ENCODE results near the gene PRPF38B. TPM values are rescaled to one million over a fixed set of nuclear protein-coding genes. Genes with fewer than 3 reads are reported as not detected.
"Not testable (repeated sequence)": the region's sequence is repeated elsewhere in the genome, so short reads cannot be mapped to it uniquely, and the experiment has no call there.

Gene PRPF38B
- total RNA-seq, 1 donor from 2014 or later = 21.1 TPM

- no peak for TF ChIP-seq CTCF (IDR thresholded peaks at IDR 0.05; ENCODE audit: insufficient read depth, low read length, poor library complexity, severe bottlenecking)
- Histone ChIP-seq H3K27me3 (ENCODE audit: control insufficient read depth, insufficient read depth, low read length) (no peaks in the 10 kb centered on the region), H3K36me3 (ENCODE audit: control insufficient read depth, insufficient read depth, low read length) (no peaks in the 10 kb centered on the region), H3K4me3 (ENCODE audit: low read depth, low read length) (no peak overlapping the region)
- DNase-seq (ENCODE audit: low read depth) = no peak
These were observed 21.9 kb upstream of the PRPF38B start for GRCh38 chr1:108670131-108670773.

GRCh38 chr1:108671143-108671542 lies 21.0 kb upstream of the PRPF38B start:
- Histone ChIP-seq H3K4me3 (ENCODE audit: low read depth, low read length) (no peak overlapping the region), H3K27me3 (ENCODE audit: control insufficient read depth, insufficient read depth, low read length) (no peaks in the 10 kb centered on the region), H3K36me3 (ENCODE audit: control insufficient read depth, insufficient read depth, low read length) (no peaks in the 10 kb centered on the region)
- no peak for DNase-seq (ENCODE audit: low read depth)
- TF ChIP-seq CTCF (IDR thresholded peaks at IDR 0.05; ENCODE audit: insufficient read depth, low read length, poor library complexity, severe bottlenecking) = no peak

- no peaks in the 10 kb centered on the region for H3K36me3 ChIP-seq (ENCODE audit: control insufficient read depth, insufficient read depth, low read length)
- H3K27me3 ChIP-seq (ENCODE audit: control insufficient read depth, insufficient read depth, low read length) = no peaks in the 10 kb centered on the region
- H3K4me3 ChIP-seq (ENCODE audit: low read depth, low read length) = no peak overlapping the region
- no peak for DNase-seq (ENCODE audit: low read depth)
- no peak for TF ChIP-seq CTCF (IDR thresholded peaks at IDR 0.05; ENCODE audit: insufficient read depth, low read length, poor library complexity, severe bottlenecking)
These were observed 13.4 kb upstream of the PRPF38B start for GRCh38 chr1:108678706-108679105.

GRCh38 chr1:108679586-108680213 lies 12.4 kb upstream of the PRPF38B start:
- no peaks in the 10 kb centered on the region for H3K27me3 ChIP-seq (ENCODE audit: control insufficient read depth, insufficient read depth, low read length)
- H3K4me3 ChIP-seq (ENCODE audit: low read depth, low read length) = no peak overlapping the region
- TF ChIP-seq CTCF (IDR thresholded peaks at IDR 0.05; ENCODE audit: insufficient read depth, low read length, poor library complexity, severe bottlenecking) = no peak
- DNase-seq (ENCODE audit: low read depth) = no peak
- no peaks in the 10 kb centered on the region for H3K36me3 ChIP-seq (ENCODE audit: control insufficient read depth, insufficient read depth, low read length)

GRCh38 chr1:108681701-108682100 lies 10.4 kb upstream of the PRPF38B start:
- DNase-seq (ENCODE audit: low read depth); H3K27me3 ChIP-seq (ENCODE audit: control insufficient read depth, insufficient read depth, low read length); H3K36me3 ChIP-seq (ENCODE audit: control insufficient read depth, insufficient read depth, low read length); H3K4me3 ChIP-seq (ENCODE audit: low read depth, low read length): not testable (repeated sequence)

GRCh38 chr1:108685529-108685928 lies 6.6 kb upstream of the PRPF38B start:
- no peak for DNase-seq (ENCODE audit: low read depth)
- H3K36me3 ChIP-seq (ENCODE audit: control insufficient read depth, insufficient read depth, low read length) = no peaks in the 10 kb centered on the region
- no peak overlapping the region for H3K4me3 ChIP-seq (ENCODE audit: low read depth, low read length)
- no peak for TF ChIP-seq CTCF (IDR thresholded peaks at IDR 0.05; ENCODE audit: insufficient read depth, low read length, poor library complexity, severe bottlenecking)
- H3K27me3 ChIP-seq (ENCODE audit: control insufficient read depth, insufficient read depth, low read length) = no peaks in the 10 kb centered on the region
